NB4 (cell line): ENCODE data around the gene RPTOR.

Source experiments
- CTCF ChIP-seq: IDR thresholded peaks from one replicate; pipeline ENCODE4 v1.5.1; 2012; ENCODE audit warnings: low read depth, low read length
- MYC ChIP-seq: IDR thresholded peaks from 2 replicates; pipeline ENCODE4 v1.6.1; 2011; ENCODE audit warnings: low read depth, low read length

GRCh38 chr17:80870401-80870800, 325.8 kb downstream of the RPTOR start:
- TF ChIP-seq MYC (no peak), CTCF (no peak)
